Activated gamma-delta T cell treated with anti-CD3 and anti-CD28 coated beads, Interleukin-2, amount 50 U/mL, for 16 hours (primary cell): ENCODE measurements around the gene FBXO17.

Experiments
- DNase-seq: peaks from one replicate; pipeline ENCODE4 v3.0.0-alpha.2; 2020; ENCODE audit warnings: low read depth

The FBXO17 gene

DNA sequence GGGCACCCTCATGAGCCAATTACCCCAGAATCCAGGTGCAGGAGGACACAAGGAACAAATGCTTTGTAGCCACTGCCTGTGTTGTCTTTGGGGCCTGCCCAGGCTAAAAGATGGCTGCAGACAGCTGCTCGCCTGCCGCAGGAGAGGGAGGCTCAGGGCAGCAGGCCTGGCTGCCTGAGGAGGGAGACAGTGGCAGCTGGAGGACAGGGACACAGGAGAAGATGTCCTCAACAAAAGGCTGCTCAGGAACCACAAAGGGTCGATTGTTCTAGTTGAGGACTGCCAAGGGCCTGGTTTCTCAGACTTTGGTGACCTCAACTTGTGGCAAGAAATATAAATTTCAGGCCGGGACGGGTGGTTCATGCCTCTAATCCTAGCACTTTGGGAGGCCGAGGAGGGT is 83.8 kb downstream of the FBXO17 start:
- no peak for DNase-seq
